Nephron (organoid): Measurements from ENCODE around the gene PRKAG2.
A peak's percentile ranks its signal among the peaks of the same experiment; 100 is the strongest.

Experiments used
- H3K27ac Mint-ChIP-seq, 3 experiments: 2 replicates each; pipeline ENCODE4 v1.8.0; 2020; ENCODE audit warnings: mixed read lengths in 3 of 3, mild to moderate bottlenecking in 2 of 3, moderate library complexity in 1 of 3
- H3K27me3 Mint-ChIP-seq: 2 replicates; pipeline ENCODE4 v1.8.0; 2021; ENCODE audit warnings: low read depth, mild to moderate bottlenecking, moderate library complexity, mixed read lengths
- H3K36me3 Mint-ChIP-seq: 2 replicates; pipeline ENCODE4 v1.8.0; 2020; ENCODE audit warnings: low read depth, mixed read lengths
- H3K4me1 Mint-ChIP-seq: 2 replicates; pipeline ENCODE4 v1.8.0; 2020; ENCODE audit warnings: mixed read lengths
- H3K4me3 Mint-ChIP-seq, 3 experiments: 2 replicates each; pipeline ENCODE4 v1.8.0; 2020; ENCODE audit warnings: mild to moderate bottlenecking in 3 of 3, mixed read lengths in 3 of 3, moderate library complexity in 2 of 3
- H3K9me3 Mint-ChIP-seq: 2 replicates; pipeline ENCODE4 v1.8.0; 2020; ENCODE audit warnings: mixed read lengths
- CTCF ChIP-seq, 3 experiments: fragments of 200-600 bp; sonication (generic); IDR thresholded peaks; one replicate each; pipeline ENCODE4 v1.5.0; 2021; ENCODE audit warnings: antibody characterized with exemption in 3 of 3; ENCODE audit not compliant: unreplicated experiment in 3 of 3

Gene PRKAG2

GRCh38 chr7:151512353-151512752 is 364.6 kb downstream of the PRKAG2 start:
- Mint-ChIP-seq H3K4me1 (peaks cover 55% of the 10 kb centered on the region), H3K27ac (no peak overlapping the region), H3K36me3 (peaks cover 31% of the 10 kb centered on the region), H3K4me3 (no peak overlapping the region), H3K9me3 (peaks cover 17% of the 10 kb centered on the region), H3K27me3 (no peaks in the 10 kb centered on the region)
- no peak for TF ChIP-seq CTCF (IDR thresholded peaks at IDR 0.05; ENCODE audit: unreplicated experiment in 3 of 3)

GRCh38 chr7:151511946-151512345 is 365.0 kb downstream of the PRKAG2 start:
- no peaks in the 10 kb centered on the region for H3K27me3 Mint-ChIP-seq
- H3K9me3 Mint-ChIP-seq, result peaks cover 17% of the 10 kb centered on the region
- no peak for TF ChIP-seq CTCF (IDR thresholded peaks at IDR 0.05; ENCODE audit: unreplicated experiment in 3 of 3)
- no peak overlapping the region for H3K4me3 Mint-ChIP-seq
- H3K36me3 Mint-ChIP-seq, result peaks cover 31% of the 10 kb centered on the region
- H3K4me1 Mint-ChIP-seq, result peaks cover 55% of the 10 kb centered on the region
- H3K27ac Mint-ChIP-seq, result no peak overlapping the region

GRCh38 chr7:151511270-151511669 is 365.6 kb downstream of the PRKAG2 start:
- no peak overlapping the region for H3K4me3 Mint-ChIP-seq
- H3K27ac Mint-ChIP-seq, result no peak overlapping the region
- H3K4me1 Mint-ChIP-seq, result peaks cover 54% of the 10 kb centered on the region
- peaks cover 17% of the 10 kb centered on the region for H3K9me3 Mint-ChIP-seq
- no peak for TF ChIP-seq CTCF (IDR thresholded peaks at IDR 0.05; ENCODE audit: unreplicated experiment in 3 of 3)
- peaks cover 31% of the 10 kb centered on the region for H3K36me3 Mint-ChIP-seq
- H3K27me3 Mint-ChIP-seq, result no peaks in the 10 kb centered on the region

GRCh38 chr7:151509670-151510333 is 367.1 kb downstream of the PRKAG2 start:
- no peak overlapping the region for H3K4me3 Mint-ChIP-seq
- peak overlapping the region; percentile 30 to 70 (median 47) for H3K27ac Mint-ChIP-seq
- H3K4me1 Mint-ChIP-seq, result peaks cover 51% of the 10 kb centered on the region
- no peak for TF ChIP-seq CTCF (IDR thresholded peaks at IDR 0.05; ENCODE audit: unreplicated experiment in 3 of 3)
- no peaks in the 10 kb centered on the region for H3K27me3 Mint-ChIP-seq
- peaks cover 21% of the 10 kb centered on the region for H3K36me3 Mint-ChIP-seq
- peaks cover 12% of the 10 kb centered on the region for H3K9me3 Mint-ChIP-seq

GRCh38 chr7:151508991-151509390 is 367.9 kb downstream of the PRKAG2 start:
- peaks cover 7% of the 10 kb centered on the region for H3K9me3 Mint-ChIP-seq
- no peak for TF ChIP-seq CTCF (IDR thresholded peaks at IDR 0.05; ENCODE audit: unreplicated experiment in 3 of 3)
- no peak overlapping the region for H3K4me3 Mint-ChIP-seq
- no peaks in the 10 kb centered on the region for H3K27me3 Mint-ChIP-seq
- H3K36me3 Mint-ChIP-seq, result peaks cover 16% of the 10 kb centered on the region
- peak overlapping the region; percentile 30 to 70 (median 45) for H3K27ac Mint-ChIP-seq
- peaks cover 51% of the 10 kb centered on the region for H3K4me1 Mint-ChIP-seq

- Mint-ChIP-seq H3K4me1 (peaks cover 52% of the 10 kb centered on the region), H3K27me3 (no peaks in the 10 kb centered on the region), H3K9me3 (no peaks in the 10 kb centered on the region), H3K27ac (no peak overlapping the region), H3K4me3 (no peak overlapping the region), H3K36me3 (peaks cover 7% of the 10 kb centered on the region)
- TF ChIP-seq CTCF (IDR thresholded peaks at IDR 0.05; ENCODE audit: unreplicated experiment in 3 of 3), result no peak
Observed at GRCh38 chr7:151507806-151508205, 369.1 kb downstream of the PRKAG2 start.
